IPS DF 4.7 (cell line): ENCODE results near the gene RAD9B.
"Not testable (repeated sequence)": the region's sequence is repeated elsewhere in the genome, so short reads cannot be mapped to it uniquely, and the experiment has no call there.

ENCODE experiments used
- DNase-seq: peaks from one replicate; pipeline ENCODE4 v3.0.0-alpha.2; 2013; ENCODE audit warnings: low spot score; ENCODE audit errors: extremely low read depth

The RAD9B gene

DNA sequence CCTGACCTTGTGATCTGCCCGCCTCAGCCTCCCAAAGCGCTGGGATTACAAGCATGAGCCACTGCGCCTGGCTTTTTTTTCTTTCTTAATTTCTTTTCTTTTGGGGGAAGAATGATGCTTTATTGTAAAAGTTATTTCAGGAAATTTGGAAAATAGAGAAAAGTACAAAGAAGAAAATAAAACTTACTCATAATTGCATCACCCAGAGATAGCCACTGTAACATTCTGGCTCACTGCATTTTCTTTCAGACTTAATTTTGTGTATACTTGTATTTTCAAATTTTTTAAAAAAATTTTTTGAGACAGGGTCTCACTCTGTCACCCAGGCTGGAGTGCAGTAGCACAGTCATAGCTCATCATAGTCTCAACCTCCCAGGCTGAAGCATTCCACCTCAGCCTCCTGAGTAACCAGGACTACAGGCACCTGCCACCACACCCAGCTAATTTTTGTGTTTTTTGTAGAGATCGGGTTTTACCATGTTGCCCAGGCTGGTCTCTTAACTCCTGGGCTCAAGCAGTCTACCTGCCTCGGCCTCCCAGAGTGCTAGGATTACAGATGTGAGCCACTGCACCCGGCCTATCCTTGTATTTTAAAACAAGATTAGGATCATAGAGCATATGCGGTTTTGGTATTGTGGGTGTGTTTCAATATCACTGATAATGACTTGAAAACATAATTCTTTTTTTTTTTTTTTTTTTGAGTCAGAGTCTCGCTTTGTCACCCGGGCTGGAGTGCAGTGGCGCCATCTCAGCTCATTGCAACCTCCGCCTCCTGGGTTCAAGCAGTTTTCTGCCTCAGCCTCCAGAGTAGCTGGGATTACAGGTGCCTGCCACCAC lies 19.0 kb downstream of the RAD9B start:
- not testable (repeated sequence) for DNase-seq

DNA sequence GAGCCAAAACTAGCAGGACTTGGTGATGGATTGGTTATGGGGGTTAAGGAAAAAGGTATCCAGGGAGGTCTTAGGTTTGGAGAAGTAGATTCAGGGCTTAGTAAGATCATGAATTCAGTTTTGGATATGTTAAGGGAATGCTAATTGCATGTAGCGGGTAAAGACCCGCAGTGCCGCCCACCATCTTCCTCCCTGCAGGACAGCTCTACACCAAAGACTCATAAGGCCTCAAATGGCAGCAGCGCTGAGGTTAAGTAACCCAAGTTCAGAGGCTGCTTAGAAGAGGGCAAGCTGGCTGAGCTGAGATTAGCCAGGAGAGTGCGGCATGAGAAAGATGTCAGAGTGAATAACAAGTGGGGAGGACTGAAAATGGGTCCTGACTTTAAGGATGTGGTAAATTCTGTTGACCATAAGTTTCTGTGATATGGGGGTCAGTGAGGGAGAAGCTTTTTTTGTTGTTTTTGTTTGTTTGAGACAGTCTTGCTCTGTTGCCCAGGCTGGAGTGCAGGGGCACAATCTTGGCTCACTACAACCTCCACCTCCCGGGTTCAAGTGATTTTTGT lies 26.2 kb downstream of the RAD9B start:
- DNase-seq: no peak

DNA sequence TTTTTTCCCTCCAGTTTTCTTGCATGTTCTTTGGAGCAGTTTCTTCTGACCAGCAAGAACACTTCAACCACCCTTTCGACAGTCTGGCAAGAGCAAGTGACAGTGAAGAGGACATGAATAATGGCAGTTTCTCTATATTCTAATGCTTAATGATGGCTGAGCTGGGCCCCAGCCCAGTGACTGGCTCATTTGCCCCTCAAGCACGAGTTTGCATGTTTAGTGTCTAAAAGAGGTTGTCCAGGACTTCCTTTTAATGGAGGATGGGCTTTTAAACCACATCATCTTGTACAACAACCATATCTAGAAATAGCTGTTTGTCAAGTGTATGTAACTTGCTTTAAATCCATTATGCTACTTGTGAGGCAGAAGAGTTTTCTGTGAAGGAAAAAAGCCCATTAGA lies 28.4 kb downstream of the RAD9B start:
- DNase-seq: no peak

DNA sequence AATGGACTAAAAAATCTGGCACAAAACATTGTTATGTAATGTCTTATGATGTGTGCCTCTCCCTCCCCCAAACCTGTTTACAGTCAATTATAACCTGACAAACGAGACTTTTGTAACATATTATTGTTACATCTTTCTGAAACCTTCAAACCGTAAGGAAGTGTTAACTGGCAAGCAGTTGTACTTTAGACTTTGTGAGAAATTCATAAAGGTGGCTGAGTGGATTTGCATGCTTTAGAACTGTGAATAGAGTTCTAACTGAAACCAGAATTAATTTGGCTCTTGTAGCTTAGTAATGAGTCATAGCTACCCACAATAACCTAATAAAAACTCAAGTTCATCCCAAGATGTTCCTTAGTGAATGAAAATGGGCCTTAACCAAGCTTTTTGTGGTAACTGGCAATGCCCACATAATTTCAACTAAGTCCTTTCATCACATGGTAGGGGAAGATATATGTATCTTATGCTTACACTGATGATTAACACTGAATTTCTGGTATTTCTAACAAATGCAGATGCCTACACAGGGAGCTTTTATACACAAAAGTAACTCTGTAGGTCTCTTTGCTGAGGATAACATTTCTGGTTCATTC lies 29.7 kb downstream of the RAD9B start:
- DNase-seq: no peak

DNA sequence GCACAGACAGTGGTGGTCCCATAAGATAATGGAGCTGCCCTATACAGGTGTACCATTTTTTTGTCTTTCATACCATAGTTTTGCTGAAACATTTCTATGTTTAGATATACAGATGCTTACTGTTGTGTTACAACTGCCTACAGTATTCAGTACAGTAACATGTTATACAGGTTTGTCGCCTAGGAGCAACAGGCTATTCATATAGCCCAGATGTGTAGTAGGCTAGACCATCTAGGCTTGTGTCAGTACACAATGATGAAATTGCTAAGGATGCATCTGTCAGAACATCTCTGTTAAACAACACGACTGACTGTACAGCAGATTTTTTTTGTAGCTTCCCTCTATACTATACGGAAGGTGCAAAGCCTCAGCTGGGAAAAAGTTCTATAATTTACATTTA lies 30.5 kb downstream of the RAD9B start:
- DNase-seq: no peak

DNA sequence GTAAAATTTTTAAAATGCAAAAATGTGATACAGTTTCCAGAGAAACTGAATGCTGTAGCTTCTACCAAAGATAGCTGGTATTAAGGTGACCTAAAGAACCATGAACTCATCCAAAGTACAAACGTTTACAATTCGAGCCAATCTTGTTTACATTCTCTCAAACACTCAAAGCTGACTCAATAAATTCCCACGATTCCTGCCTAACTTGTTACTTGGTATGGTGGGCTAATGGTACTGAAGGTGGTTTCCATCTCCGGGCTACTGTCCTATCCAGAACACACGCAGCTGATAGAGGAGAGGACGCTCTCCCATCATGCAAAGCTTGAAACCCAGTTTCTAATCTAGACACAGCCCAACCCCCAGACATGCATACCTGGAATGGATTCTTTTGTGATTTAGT lies 31.5 kb downstream of the RAD9B start:
- DNase-seq: no peak

DNA sequence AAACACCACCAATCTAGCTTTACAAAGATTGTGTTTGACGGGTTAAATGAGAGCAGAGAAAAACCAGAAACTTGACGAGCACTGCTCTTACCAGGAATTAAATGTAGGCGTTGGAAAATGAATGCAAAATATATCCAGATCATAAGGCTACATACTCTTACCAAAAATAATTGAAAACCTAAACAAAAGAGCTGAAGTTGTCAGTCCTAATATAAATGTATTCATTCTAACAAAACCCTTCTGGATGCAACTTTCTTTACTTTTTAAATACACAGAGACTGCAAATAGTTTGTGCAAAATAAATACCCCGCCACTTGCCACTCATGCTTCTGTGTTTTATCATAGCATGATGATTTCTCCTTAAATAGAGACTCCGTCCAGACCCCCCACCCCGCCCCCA lies 32.7 kb downstream of the RAD9B start:
- no peak for DNase-seq

DNA sequence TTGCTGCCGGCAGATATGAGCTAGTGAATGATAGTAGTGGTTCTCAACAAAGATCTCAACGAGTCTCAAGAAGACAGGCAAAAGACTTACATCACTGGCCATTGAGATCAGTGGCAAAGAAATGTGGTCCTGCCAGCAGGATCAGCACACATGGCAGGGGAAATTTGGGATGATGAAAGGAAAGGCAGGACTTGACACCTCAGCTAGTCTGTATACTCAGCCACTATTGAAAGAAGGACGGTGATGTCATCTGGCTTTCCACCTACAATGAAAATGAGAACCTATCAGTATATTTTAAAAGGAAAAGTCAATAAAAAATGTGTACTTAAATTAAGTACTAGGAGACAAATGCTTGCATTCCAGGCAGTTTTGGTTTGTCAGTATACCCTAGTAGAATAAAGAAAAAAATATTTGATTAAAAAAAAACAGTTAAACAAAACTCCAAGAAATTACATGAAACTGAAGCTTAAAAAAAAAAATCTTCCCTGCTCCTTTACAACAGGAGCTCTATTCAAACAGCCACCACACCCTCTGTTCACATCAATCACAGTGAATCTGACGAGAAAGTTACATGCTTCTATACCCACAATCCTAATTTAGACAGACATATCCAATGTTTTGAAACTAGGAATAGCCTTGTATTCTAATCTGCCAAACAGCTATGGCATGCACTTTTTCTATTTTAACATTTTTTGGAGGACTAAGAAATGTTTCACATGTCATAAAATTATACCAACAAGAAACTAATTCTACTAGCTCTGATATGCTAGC lies 34.9 kb downstream of the RAD9B start:
- DNase-seq: no peak

DNA sequence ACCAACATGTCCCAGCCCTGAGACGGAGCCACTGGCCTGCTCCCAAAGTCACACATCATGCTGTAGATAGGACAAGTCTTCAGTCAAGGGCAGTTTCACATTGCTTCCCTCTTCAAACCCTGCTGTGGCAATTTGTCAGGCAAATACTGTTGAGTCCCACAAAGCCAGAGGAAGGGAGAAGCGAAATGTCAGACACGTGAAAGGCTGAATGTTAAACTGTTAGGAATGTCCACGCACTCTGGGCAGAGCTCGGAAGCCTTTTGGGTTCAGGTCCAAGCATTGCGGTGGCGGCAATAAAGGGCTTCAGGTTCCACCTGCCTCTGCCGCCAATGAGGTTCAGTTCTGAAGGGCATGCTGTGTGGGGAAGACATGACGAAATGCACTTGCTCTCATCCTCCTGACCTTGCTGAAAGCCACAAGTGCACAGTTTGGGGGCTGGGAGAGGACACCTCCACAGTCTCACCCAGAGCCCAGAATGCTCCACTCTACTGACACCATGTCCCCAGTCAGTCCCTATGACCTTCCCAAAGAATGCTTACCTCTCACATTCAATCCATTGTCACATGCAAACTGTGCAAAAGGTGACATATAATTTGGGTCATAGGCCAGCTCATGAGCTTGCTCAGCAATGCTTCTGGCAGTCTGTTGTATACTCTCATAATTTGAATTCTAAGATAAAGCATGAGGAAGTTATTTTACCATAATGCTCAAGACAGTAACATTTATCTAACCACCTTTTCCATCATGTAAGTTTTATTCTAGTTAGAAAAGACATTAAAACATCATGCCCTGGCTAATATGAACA lies 35.7 kb downstream of the RAD9B start:
- DNase-seq: no peak

DNA sequence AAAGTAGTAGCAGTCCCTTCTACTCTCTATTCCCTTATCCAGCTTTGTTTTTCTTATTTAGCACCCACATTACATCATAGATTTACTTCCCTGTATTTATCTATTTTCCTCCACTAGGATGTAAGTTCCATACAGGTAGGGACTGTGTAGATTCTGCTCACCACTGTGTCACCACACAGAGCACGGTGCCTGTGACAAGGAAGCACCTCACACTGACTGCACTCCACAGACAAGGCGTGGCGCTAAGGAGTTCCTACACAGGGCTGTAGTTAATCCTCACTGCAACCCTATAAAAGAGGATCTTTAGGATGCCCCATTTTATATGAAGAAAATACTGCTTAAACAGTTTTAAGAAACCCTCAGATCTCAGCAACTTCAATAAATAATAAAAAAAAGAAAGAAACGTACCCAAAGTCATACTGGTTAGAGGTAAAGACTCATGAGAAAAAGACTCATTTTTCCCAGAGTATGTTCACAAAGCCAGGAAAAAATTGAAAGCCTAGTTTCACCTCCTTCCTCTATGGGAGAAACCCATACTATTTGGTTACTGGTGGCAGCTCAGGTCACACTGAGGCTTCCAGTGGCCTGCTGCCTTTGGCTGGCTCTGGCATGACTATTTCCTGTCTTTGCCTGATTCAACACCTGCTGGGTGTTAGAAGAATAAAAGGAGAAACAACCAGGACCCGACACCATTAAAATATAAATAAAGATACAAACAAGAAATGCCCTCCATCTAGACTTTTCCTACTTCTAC lies 36.9 kb downstream of the RAD9B start:
- DNase-seq: no peak

DNA sequence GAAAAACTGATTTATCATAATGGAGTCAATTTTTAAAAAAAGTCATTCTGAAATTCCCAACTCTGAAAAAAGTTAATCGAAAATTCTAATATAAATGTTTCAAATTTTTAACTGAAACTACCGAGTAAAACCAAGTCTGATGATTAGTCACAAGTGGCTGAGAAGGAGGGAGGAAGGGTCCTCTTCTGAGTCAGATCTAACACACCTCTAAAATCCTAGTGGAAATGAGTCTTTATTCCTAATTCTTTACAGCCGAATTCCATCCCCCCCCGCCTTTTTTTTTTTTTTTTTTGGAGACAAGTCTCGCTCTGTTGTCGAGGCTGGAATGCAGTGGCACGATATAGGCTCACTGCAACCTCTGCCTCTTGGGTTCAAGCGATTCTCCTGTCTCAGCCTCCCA lies 37.9 kb downstream of the RAD9B start:
- DNase-seq: no peak

DNA sequence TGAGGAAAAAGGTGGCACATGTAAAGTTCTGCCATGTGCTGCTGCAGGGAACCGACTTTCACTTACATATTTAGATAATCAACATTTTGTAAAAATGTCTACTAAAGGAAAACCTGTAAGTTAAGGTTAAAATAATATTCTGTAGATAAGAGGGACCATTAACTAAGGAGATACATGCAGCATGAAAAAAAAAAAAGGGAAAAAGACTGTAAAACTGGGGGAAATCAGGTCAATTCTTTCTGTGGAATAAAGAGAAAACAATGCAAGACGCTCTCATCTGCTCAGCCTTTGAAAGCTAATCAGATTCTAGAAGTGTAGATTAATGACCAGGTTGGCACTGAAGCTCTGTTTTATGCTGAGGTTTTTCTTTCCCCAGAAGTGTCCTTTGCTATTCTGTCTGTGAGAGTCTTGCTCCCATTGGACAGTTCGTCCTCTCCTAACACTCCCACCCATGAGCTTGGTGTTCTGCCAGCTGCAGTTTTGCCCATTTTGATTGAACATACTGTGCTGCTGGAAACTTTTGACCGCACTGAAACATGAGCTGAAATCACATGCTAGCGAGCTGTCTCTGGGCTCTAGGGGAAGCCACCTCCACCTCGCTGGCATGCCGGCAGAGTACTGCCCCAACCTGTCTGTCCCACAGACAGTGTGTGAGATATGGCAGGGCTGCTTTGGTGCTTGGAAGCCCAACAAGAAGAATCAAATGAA lies 41.3 kb downstream of the RAD9B start:
- no peak for DNase-seq

DNA sequence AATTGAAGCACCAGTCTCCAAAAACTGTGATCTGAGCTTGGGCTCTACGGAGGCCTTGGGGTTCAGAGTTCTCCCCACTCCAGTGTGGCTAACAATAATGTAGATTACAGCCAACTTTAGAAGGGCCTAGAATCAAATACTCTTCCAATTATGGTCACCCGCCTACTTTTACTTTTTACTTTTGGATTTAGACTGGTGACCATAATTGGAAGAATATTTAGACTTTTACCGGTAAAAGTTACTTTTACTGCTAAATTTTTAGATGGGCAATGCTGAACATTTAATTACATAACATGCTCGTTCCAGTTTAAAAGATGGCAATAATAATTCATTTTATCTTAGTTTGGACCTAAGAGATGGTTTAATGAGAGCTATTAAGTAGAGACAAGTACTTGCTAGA lies 41.8 kb downstream of the RAD9B start:
- no peak for DNase-seq

DNA sequence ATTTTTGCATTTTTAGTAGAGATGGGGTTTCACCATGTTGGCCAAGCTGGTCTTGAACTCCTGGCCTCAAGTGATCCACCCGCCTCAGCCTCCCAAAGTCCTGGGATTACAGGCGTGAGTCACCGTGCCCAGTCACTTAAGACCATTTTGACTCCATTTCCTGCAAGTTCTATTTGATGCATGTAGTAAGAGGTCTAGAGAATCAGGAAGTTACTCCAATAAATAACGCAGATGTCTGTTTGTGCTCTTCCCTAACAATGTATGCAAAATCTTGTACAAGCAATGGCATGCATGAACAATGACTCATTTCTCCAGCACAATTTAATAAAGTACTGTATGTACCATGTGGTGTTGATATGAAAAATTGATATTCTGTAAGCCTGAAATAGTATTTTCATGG lies 43.1 kb downstream of the RAD9B start:
- DNase-seq: not testable (repeated sequence)

DNA sequence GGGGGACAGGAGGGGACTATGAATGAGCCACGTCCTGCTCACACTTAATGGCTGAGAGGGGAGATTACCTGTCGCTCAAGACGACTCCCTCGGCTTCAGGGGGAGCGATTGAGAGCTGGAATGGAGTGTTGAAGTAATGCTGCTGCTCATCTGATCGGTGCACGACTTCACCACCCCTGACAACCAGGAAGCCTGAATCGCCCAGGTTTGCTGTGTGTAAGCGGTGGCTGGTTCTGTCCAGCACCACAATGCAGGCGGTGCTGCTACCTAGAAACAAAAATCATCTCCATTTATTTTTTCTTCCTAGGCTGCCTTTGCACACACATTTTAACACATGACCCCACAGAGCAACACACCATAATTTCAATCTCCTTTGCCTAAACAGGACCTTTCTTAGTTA lies 43.7 kb downstream of the RAD9B start:
- no peak for DNase-seq

DNA sequence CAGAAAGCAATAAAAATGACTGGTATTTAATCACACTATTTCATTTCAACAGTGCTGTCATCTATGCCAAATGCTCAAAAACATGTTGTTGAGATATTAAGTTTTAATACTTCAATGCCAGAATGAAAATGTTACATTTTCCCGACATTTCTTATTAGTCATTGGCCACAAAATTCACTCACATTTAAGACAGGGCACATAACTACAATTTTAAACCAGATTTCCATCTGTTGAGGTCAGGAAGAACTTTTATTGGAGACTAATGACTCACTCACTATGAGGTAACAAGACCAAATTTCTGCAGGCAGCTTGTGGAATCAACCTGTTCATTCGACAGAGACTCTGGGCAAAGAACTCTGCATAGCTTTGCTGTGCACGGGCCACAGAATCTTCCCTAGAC lies 44.2 kb downstream of the RAD9B start:
- no peak for DNase-seq

DNA sequence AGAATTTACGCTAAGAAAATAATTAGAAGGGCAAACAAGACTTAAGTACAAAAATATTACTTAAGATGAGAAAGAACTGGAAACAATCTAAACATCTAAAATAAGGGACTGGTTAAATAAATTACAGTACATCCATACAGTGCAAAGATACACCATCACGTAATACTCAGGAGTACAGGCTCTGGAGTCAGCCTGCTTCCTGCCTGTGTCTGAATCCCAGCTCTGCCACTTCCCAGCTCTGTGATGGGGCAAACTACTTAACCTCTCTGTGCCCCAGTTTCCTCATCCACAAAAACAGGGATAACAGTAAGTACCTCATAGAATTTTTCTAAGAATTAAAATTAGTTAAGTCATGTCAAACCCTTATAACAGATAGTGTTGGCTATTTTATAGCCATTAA lies 45.0 kb downstream of the RAD9B start:
- DNase-seq: no peak

DNA sequence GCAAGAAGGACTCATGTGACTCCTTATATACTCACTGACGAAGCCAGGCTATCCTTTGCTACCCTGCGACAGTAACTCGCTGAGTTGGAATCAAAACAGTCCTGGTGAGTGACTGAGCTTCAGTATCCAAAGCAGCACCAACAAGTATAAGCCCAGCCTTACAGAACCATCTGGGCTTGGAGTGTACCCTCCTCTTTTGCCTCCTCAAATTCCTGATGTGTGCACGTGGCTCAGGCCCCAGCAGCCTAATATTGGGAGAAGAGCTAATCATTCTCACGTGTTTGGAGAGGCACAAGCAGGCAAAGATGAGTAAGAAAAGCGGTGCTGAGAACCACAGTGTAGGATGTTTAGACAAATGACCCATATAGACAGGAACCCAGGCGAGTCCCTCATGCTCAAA lies 46.5 kb downstream of the RAD9B start:
- no peak for DNase-seq

DNA sequence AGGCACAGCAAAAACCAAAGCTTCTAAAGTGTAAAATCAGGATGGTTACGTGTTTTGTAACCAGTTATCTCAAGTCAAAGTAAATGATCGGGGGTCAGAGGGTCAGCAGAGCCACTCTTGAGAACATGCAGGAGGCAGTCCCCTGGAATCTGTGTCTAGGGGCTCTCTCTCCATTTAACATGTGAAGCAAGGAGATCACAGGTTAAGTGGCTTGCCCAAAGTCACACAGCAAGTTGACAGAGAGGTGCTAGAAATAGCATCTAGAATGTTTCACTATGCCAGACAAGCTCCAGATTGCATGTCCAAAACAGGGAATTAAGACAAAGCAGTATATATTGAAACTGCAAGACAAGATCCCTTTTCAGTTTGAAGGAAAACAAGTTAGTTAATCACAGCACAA lies 47.6 kb downstream of the RAD9B start:
- no peak for DNase-seq

DNA sequence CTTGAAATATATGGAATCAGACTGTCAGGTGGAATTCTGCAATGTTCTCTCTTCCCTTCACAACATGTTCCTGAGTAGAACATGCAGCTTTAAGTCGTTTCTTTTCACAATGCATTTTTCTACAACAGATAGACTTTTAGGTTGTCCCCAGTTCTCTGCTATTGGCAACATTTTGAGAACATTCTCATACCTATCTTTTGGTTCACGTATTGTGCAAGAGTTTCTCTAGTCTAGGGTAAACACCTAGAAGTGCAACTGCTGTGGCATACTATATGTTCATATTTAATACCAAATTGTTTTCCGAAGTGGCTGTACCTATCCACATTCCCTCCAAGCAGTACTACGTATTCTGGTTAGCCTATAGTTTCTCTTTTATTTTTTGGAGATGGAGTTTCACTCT lies 48.9 kb downstream of the RAD9B start:
- DNase-seq: no peak
